SJCRH30 (cell line): Measurements from ENCODE around the gene IL27RA. TPM values are rescaled to one million over a fixed set of nuclear protein-coding genes. Genes with fewer than 3 reads are reported as not detected.
A peak's percentile ranks its signal among the peaks of the same experiment; 100 is the strongest.

Source experiments
- DNase-seq, 2 experiments: peaks; one replicate each; pipeline ENCODE4 v3.0.0-alpha.2; 2015 to 2020
- H3K27ac ChIP-seq: fragments of 250-450 bp; sonication (Bioruptor Pico); 2 replicates; pipeline ENCODE4 v1.5.1; 2020; ENCODE audit warnings: mild to moderate bottlenecking, moderate library complexity
- H3K27me3 ChIP-seq: fragments of 250-450 bp; sonication (Bioruptor Pico); 2 replicates; pipeline ENCODE4 v1.5.1; 2020; ENCODE audit warnings: mild to moderate bottlenecking, moderate library complexity
- H3K36me3 ChIP-seq: fragments of 250-450 bp; sonication (Bioruptor Pico); 2 replicates; pipeline ENCODE4 v1.5.1; 2020; ENCODE audit warnings: mild to moderate bottlenecking, moderate library complexity
- H3K4me1 ChIP-seq: fragments of 250-450 bp; sonication (Bioruptor Pico); 2 replicates; pipeline ENCODE4 v1.5.1; 2020; ENCODE audit warnings: mild to moderate bottlenecking, moderate library complexity
- H3K4me3 ChIP-seq: fragments of 250-450 bp; sonication (Bioruptor Pico); 2 replicates; pipeline ENCODE4 v1.5.1; 2020; ENCODE audit warnings: mild to moderate bottlenecking, moderate library complexity
- H3K9me3 ChIP-seq: fragments of 250-450 bp; sonication (Bioruptor Pico); replicated peaks from 2 replicates; pipeline ENCODE4 v1.5.1; 2020; ENCODE audit warnings: mild to moderate bottlenecking, moderate library complexity
- total RNA-seq: library from RNA; depleted of rRNA; stranded (reverse); fragments of >200 nt; shearing (Covaris generic); gene quantifications from 2 replicates; pipeline ENCODE4 v1.2.3, GENCODE V29; 2014

Gene IL27RA
- total RNA-seq, 1 experiment from 2014 or later = 1.5 TPM

GRCh38 chr19:14056069-14056666, 24.6 kb downstream of the IL27RA start:
- no peak overlapping the region for H3K4me3 ChIP-seq
- no peaks in the 10 kb centered on the region for H3K36me3 ChIP-seq
- H3K27me3 ChIP-seq = peaks cover 25% of the 10 kb centered on the region
- no peak overlapping the region for H3K27ac ChIP-seq
- no peak for DNase-seq
- no peaks in the 10 kb centered on the region for H3K9me3 ChIP-seq
- H3K4me1 ChIP-seq = no peaks in the 10 kb centered on the region; the same call in 1 of the 2 replicates

- Histone ChIP-seq H3K27ac (no peak overlapping the region), H3K4me3 (peak overlapping the region; percentile 47), H3K27me3 (peaks cover 25% of the 10 kb centered on the region), H3K4me1 (no peaks in the 10 kb centered on the region; the same call in 1 of the 2 replicates), H3K36me3 (no peaks in the 10 kb centered on the region), H3K9me3 (no peaks in the 10 kb centered on the region)
- no peak for DNase-seq
Observed at GRCh38 chr19:14056741-14057356, 25.3 kb downstream of the IL27RA start.

GRCh38 chr19:14058182-14059092, 26.9 kb downstream of the IL27RA start:
- Histone ChIP-seq H3K27ac (no peak overlapping the region), H3K27me3 (peaks cover 25% of the 10 kb centered on the region), H3K9me3 (no peaks in the 10 kb centered on the region), H3K4me1 (no peaks in the 10 kb centered on the region; the same call in 1 of the 2 replicates), H3K36me3 (no peaks in the 10 kb centered on the region), H3K4me3 (peak overlapping the region; percentile 47; the same call in 1 of the 2 replicates)
- no peak for DNase-seq

GRCh38 chr19:14059093-14059480, 27.5 kb downstream of the IL27RA start:
- Histone ChIP-seq H3K36me3 (no peaks in the 10 kb centered on the region), H3K4me3 (no peak overlapping the region)
- DNase-seq = no peak

DNA sequence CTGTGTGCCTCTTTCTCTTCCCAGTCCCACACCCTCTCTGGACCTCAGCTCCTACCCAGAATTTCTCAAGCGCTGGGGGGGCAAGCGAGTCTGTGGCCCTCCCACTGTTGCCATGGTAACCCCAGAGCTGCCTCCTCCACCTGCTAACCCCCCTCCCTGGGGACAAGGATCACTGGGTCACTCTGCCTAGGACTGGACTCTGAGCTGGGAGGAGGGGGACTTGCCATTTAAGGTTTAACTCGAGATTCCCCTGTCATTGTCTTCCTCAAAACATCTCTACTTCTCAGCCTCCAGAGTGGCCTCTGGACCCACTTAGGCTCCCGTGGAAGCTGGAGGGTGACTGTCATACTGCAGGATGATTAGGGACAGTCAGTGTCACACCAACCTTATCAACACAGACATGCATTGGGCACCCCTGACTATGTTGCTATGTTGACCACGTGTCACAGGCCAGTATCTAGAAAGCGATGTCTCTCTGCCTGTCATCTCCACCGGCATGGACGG, 28.1 kb downstream of the IL27RA start:
- Histone ChIP-seq H3K4me3 (no peak overlapping the region), H3K9me3 (no peaks in the 10 kb centered on the region), H3K27me3 (peaks cover 25% of the 10 kb centered on the region), H3K36me3 (no peaks in the 10 kb centered on the region), H3K4me1 (no peaks in the 10 kb centered on the region; the same call in 1 of the 2 replicates), H3K27ac (no peak overlapping the region)
- no peak for DNase-seq

More at GRCh38 chr19:14059093-14059480, 27.5 kb downstream of the IL27RA start:
- peaks cover 25% of the 10 kb centered on the region for H3K27me3 ChIP-seq
- H3K4me1 ChIP-seq = no peaks in the 10 kb centered on the region; the same call in 1 of the 2 replicates
- H3K27ac ChIP-seq = no peak overlapping the region
- H3K9me3 ChIP-seq = no peaks in the 10 kb centered on the region

GRCh38 chr19:14061081-14061749, 29.7 kb downstream of the IL27RA start:
- H3K36me3 ChIP-seq = no peaks in the 10 kb centered on the region
- H3K27me3 ChIP-seq = peaks cover 22% of the 10 kb centered on the region
- no peaks in the 10 kb centered on the region for H3K9me3 ChIP-seq
- H3K4me3 ChIP-seq = no peak overlapping the region
- no peaks in the 10 kb centered on the region; the same call in 1 of the 2 replicates for H3K4me1 ChIP-seq
- no peak for DNase-seq
- no peak overlapping the region for H3K27ac ChIP-seq

DNA sequence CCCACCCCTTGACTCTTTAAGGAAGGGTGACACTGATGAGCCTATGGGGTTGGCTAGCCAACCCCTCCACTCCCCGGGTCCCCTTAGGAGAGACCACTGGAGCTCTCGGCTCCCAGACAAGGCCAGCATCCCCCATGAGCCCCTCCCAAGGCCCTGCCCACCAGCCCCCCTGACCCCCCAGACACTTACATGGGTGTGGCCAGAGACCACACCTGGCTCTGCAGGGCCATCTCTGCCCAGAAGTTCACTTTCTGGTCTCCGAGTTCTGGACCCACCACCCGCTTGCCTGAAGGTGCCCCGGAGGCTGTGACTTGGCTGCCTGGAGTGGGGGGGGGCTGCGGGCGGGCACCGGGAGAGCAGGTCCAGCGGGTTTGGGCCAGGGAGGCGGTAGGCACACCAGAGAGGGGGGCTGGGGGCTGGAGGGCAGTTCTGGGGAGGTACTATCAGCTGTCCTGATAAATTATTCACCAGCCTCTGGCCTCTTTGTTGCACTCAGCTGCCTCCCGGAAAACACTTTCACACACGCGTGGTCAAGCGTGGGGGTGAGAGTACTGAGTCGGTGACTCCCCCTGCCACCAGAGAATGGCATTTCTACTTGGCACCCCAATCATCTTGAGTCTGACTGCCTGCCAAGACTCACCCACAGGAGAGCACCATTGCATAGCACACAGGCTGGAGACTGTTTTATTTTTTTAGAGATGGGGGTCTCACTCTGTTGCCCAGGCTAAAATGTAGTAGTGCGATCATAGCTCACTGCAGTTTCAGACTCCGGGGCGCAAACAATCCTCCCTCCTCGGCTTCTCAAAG, 30.4 kb downstream of the IL27RA start, which contains the start of gene PALM3:
Gene PALM3, minus strand, starts transcription at position 326 of the 807 bp plus-strand sequence. Its CDS starts 96 bp downstream, at position 230.
- peaks cover 17% of the 10 kb centered on the region; the same call in 1 of the 2 replicates for H3K27me3 ChIP-seq
- no peak within 1 kb of the TSS for H3K4me3 ChIP-seq
- H3K27ac ChIP-seq = no peak within 1 kb of the TSS
- no peaks in the 10 kb centered on the region for H3K9me3 ChIP-seq
- H3K36me3 ChIP-seq = no peaks in the 10 kb centered on the region
- H3K4me1 ChIP-seq = no peaks in the 10 kb centered on the region; the same call in 1 of the 2 replicates
- no peak for DNase-seq

GRCh38 chr19:14062558-14062855, 30.9 kb downstream of the IL27RA start:
- Histone ChIP-seq H3K27ac (no peak overlapping the region), H3K27me3 (peaks cover 17% of the 10 kb centered on the region; the same call in 1 of the 2 replicates), H3K9me3 (no peaks in the 10 kb centered on the region), H3K4me1 (no peaks in the 10 kb centered on the region; the same call in 1 of the 2 replicates), H3K36me3 (no peaks in the 10 kb centered on the region), H3K4me3 (no peak overlapping the region)
- no peak for DNase-seq

GRCh38 chr19:14063105-14063504, 31.5 kb downstream of the IL27RA start:
- Histone ChIP-seq H3K36me3 (no peaks in the 10 kb centered on the region), H3K4me3 (no peak overlapping the region), H3K4me1 (no peaks in the 10 kb centered on the region; the same call in 1 of the 2 replicates), H3K9me3 (no peaks in the 10 kb centered on the region), H3K27ac (no peak overlapping the region), H3K27me3 (peaks cover 13% of the 10 kb centered on the region; the same call in 1 of the 2 replicates)
- no peak for DNase-seq

DNA sequence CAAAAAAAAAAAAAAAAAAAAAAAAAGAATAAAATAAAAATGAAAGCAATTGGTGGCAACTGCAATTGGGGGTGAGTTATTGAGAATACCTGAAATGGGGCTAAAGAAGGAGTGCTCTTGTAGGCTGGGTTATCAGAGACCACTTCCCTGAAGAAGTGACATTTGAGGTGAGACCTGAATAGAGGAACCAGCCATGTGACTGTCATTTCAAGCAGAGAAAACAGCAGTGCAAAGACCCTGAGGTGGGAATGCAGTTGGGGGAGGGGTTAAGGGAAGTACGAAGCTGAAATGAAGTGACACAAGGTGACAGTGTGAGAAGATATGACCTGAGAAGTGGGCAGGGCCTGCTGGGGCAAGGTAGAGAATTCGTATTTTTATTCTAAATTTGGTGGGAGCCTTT, 34.6 kb downstream of the IL27RA start:
- H3K27ac ChIP-seq = no peak overlapping the region
- no peaks in the 10 kb centered on the region for H3K36me3 ChIP-seq
- no peaks in the 10 kb centered on the region for H3K4me1 ChIP-seq
- no peaks in the 10 kb centered on the region for H3K9me3 ChIP-seq
- H3K27me3 ChIP-seq = no peaks in the 10 kb centered on the region; the same call in 1 of the 2 replicates
- H3K4me3 ChIP-seq = no peak overlapping the region
- DNase-seq = no peak

GRCh38 chr19:14070268-14071050, 38.9 kb downstream of the IL27RA start:
- H3K36me3 ChIP-seq = no peaks in the 10 kb centered on the region
- H3K4me3 ChIP-seq = no peak overlapping the region
- peaks cover 8% of the 10 kb centered on the region; the same call in 1 of the 2 replicates for H3K27me3 ChIP-seq
- H3K9me3 ChIP-seq = no peaks in the 10 kb centered on the region
- no peak for DNase-seq
- no peak overlapping the region for H3K27ac ChIP-seq
- H3K4me1 ChIP-seq = peaks cover 19% of the 10 kb centered on the region

- no peak within 1 kb of the TSS for H3K27ac ChIP-seq
Observed at GRCh38 chr19:14072535-14073260, 41.1 kb downstream of the IL27RA start, which contains the start of gene MISP3. MISP3 (plus strand) TSS chr19:14072786; CDS start chr19:14073310, 524 bp downstream.

More at GRCh38 chr19:14072535-14073260, 41.1 kb downstream of the IL27RA start, which contains the start of gene MISP3:
- Histone ChIP-seq H3K9me3 (no peaks in the 10 kb centered on the region), H3K27me3 (peaks cover 8% of the 10 kb centered on the region; the same call in 1 of the 2 replicates), H3K4me3 (peak within 1 kb of the TSS; percentile 65), H3K4me1 (peaks cover 19% of the 10 kb centered on the region), H3K36me3 (no peaks in the 10 kb centered on the region)
- peak; percentile 51 to 65 for DNase-seq
